K562 (cell line): ENCODE data around the gene PDK3. TPM values are rescaled to one million over a fixed set of nuclear protein-coding genes. Genes with fewer than 3 reads are reported as not detected.

ENCODE experiments used
- ATAC-seq: fragments of 200-7000 bp; cut with Tn5 transposase; 3 replicates; pipeline ENCODE4 v1.9.1; 2020; ENCODE audit warnings: moderate library complexity
- BruUV-seq: library from RNA; stranded (reverse); fragments of 400-500 nt; replicated peaks from 2 replicates; lab custom pipeline; 2021; lab: Mats Ljungman, UMichigan
- CTCF ChIA-PET: fragments of 300-600 bp; formaldehyde crosslinking; extraction: SDS; loops from one replicate; lab custom pipeline; 2021; ENCODE audit warnings: low intra/inter-chr PET ratio; lab: Yijun Ruan, JAX
- POLR2A ChIA-PET: fragments of 300-600, 350-650 bp; sonication (Branson Sonifier 250); formaldehyde crosslinking; extraction: SDS; loops from one replicate; lab custom pipeline; 2021; ENCODE audit warnings: antibody characterized with exemption, inconsistent platforms; lab: Yijun Ruan, JAX
- DNase-seq, 4 experiments: peaks; one replicate each; pipeline versions ENCODE4 v3.0.0 to v3.0.0-alpha.2; 2011 to 2018; ENCODE audit warnings: low spot score in 3 of 4, mixed read lengths in 3 of 4; ENCODE audit errors: extremely low read depth in 1 of 4
- FAIRE-seq: peaks from 2 replicates; lab custom pipeline; 2011; peaks lifted over from hg19 to GRCh38; lab: Jason Lieb, UNC
- H2AFZ ChIP-seq: 2 replicates; pipeline ENCODE4 v1.6.0; 2011; ENCODE audit warnings: low read depth, low read length, control low read depth, inconsistent platforms
- H3K27ac ChIP-seq: fragments of 200-600 bp; 3 replicates; pipeline ENCODE4 v1.8.0; 2011; ENCODE audit warnings: low read depth, mild to moderate bottlenecking, control low read depth, inconsistent platforms, low read length, moderate library complexity, mixed read lengths; ENCODE audit errors: extremely low read depth
- H3K27me3 ChIP-seq, 2 experiments: fragments of 300-600 bp in 1 of 2; 2 replicates in 1 of 2; 3 replicates in 1 of 2; pipeline versions ENCODE4 v1.6.0 to v1.8.0; 2011; ENCODE audit warnings: inconsistent platforms in 2 of 2, low read length in 2 of 2, mild to moderate bottlenecking in 1 of 2, mixed read lengths in 1 of 2, moderate library complexity in 1 of 2; ENCODE audit not compliant: control insufficient read depth in 2 of 2, insufficient read depth in 2 of 2
- H3K36me3 ChIP-seq: fragments of 300-600 bp; 3 replicates; pipeline ENCODE4 v1.8.0; 2011; ENCODE audit warnings: mild to moderate bottlenecking, low read length, inconsistent platforms; ENCODE audit not compliant: control insufficient read depth, insufficient read depth
- H3K4me1 ChIP-seq, 2 experiments: fragments of 200-600 bp in 1 of 2; replicated peaks in 1 of 2; 2 replicates in 1 of 2; 3 replicates in 1 of 2; pipeline versions ENCODE4 v1.5.1 to v1.8.0; 2011; ENCODE audit warnings: inconsistent platforms in 2 of 2, low read length in 2 of 2, mild to moderate bottlenecking in 1 of 2, mixed read lengths in 1 of 2, moderate library complexity in 1 of 2; ENCODE audit not compliant: control insufficient read depth in 2 of 2, insufficient read depth in 2 of 2
- H3K4me2 ChIP-seq: 2 replicates; pipeline ENCODE4 v1.6.1; 2011; ENCODE audit warnings: low read length, control low read depth, inconsistent platforms, mixed read lengths; ENCODE audit not compliant: insufficient read depth
- H3K4me3 ChIP-seq: fragments of 200-600 bp; sonication (generic), shearing (Covaris generic); 2 replicates; pipeline ENCODE4 v1.5.1; 2016; ENCODE audit warnings: control low read depth, inconsistent platforms
- H3K79me2 ChIP-seq: fragments of 200-600 bp; 3 replicates; pipeline ENCODE4 v1.8.0; 2011; ENCODE audit warnings: low read length, inconsistent platforms; ENCODE audit not compliant: control insufficient read depth, insufficient read depth
- H3K9ac ChIP-seq, 2 experiments: 2 replicates each; pipeline versions ENCODE4 v1.6.0 to v1.6.1; 2011; ENCODE audit warnings: low read depth in 2 of 2, low read length in 2 of 2, control low read depth in 1 of 2, inconsistent platforms in 1 of 2, mild to moderate bottlenecking in 1 of 2, mixed read lengths in 1 of 2; ENCODE audit not compliant: insufficient read depth in 1 of 2
- H3K9me1 ChIP-seq: one replicate; pipeline ENCODE4 v1.6.0; 2011; ENCODE audit warnings: inconsistent platforms, mild to moderate bottlenecking, low read length, moderate library complexity; ENCODE audit not compliant: control insufficient read depth, insufficient read depth
- H3K9me3 ChIP-seq: replicated peaks from 2 replicates; pipeline ENCODE4 v1.5.1; 2011; ENCODE audit warnings: low read depth, low read length, inconsistent platforms; ENCODE audit not compliant: control insufficient read depth, insufficient read depth
- H4K20me1 ChIP-seq: replicated peaks from 2 replicates; pipeline ENCODE4 v1.6.1; 2011; ENCODE audit warnings: low read length, inconsistent platforms, mixed read lengths; ENCODE audit not compliant: control insufficient read depth, insufficient read depth
- FOXA3 ChIP-seq, 2 experiments: fragments of 450-650 bp in 1 of 2; sonication (generic) in 1 of 2; formaldehyde crosslinking; IDR thresholded peaks in 1 of 2; conservative IDR thresholded peaks in 1 of 2; 2 replicates each; pipeline versions ENCODE4 v1.4.0 to v1.8.0; 2020 to 2022; ENCODE audit warnings: mild to moderate bottlenecking in 2 of 2, missing genetic modification reagents in 1 of 2
- JUND ChIP-seq, 2 experiments: IDR thresholded peaks; 2 replicates in 1 of 2; 3 replicates in 1 of 2; pipeline ENCODE4 v1.6.1; 2011; ENCODE audit warnings: borderline replicate concordance in 2 of 2, low read depth in 2 of 2, low read length in 2 of 2, improper control_type of control experiment in 1 of 2, missing biosample characterization in 1 of 2, missing genetic modification characterization in 1 of 2, missing genetic modification reagents in 1 of 2
- KLF10 ChIP-seq: fragments of 250-450 bp; sonication (Bioruptor Pico); IDR thresholded peaks from 2 replicates; pipeline ENCODE4 v1.6.1; 2021; ENCODE audit warnings: matching md5 sums
- MTA3 ChIP-seq: fragments of 450-650 bp; formaldehyde crosslinking; IDR thresholded peaks from 2 replicates; pipeline ENCODE4 v1.6.1; 2017; ENCODE audit warnings: mild to moderate bottlenecking, borderline replicate concordance
- NKRF ChIP-seq: fragments of 450-650 bp; IDR thresholded peaks from 2 replicates; pipeline ENCODE4 v1.6.1; 2016; ENCODE audit warnings: borderline replicate concordance
- POU5F1 ChIP-seq: fragments of 150-350 bp; IDR thresholded peaks from 2 replicates; pipeline ENCODE4 v1.6.1; 2014; ENCODE audit warnings: borderline replicate concordance, low read length, low read depth, mild to moderate bottlenecking; ENCODE audit not compliant: partially characterized antibody
- SOX6 ChIP-seq: fragments of 450-650 bp; IDR thresholded peaks from 2 replicates; pipeline ENCODE4 v1.6.1; 2014; ENCODE audit warnings: mild to moderate bottlenecking
- ZNF12 ChIP-seq: sonication (generic); formaldehyde crosslinking; IDR thresholded peaks from 2 replicates; pipeline ENCODE4 v1.4.0; 2020; ENCODE audit warnings: mild to moderate bottlenecking, missing genetic modification reagents
- ZNF121 ChIP-seq: sonication (generic); formaldehyde crosslinking; conservative IDR thresholded peaks from 2 replicates; pipeline ENCODE4 v1.8.0; 2022; ENCODE audit warnings: missing genetic modification reagents
- ZNF224 ChIP-seq: sonication (generic); formaldehyde crosslinking; IDR thresholded peaks from 2 replicates; pipeline ENCODE4 v1.8.0; 2022; ENCODE audit warnings: mild to moderate bottlenecking, missing genetic modification reagents
- ZNF445 ChIP-seq: fragments of 250-450 bp; sonication (Bioruptor Pico); IDR thresholded peaks from 2 replicates; pipeline ENCODE4 v1.4.0; 2020; ENCODE audit warnings: low read depth, mild to moderate bottlenecking, moderate library complexity
- ZNF512 ChIP-seq: IDR thresholded peaks from 2 replicates; pipeline ENCODE4 v1.6.1; 2016; ENCODE audit warnings: missing genetic modification characterization, missing compliant biosample characterization
- ZNF644 ChIP-seq: fragments of 200-800 bp; sonication (Bioruptor generic); IDR thresholded peaks from 2 replicates; pipeline ENCODE4 v1.6.1; 2016; ENCODE audit warnings: low read depth, missing genetic modification characterization, missing compliant biosample characterization
- WGBS: fragments of 100-300 bp; shearing (Covaris generic); methylation state at CpG from one replicate; pipeline ENCODE4 v1.1.6; 2016; ENCODE audit warnings: low coverage, mixed read lengths; ENCODE audit not compliant: insufficient coverage; ENCODE audit errors: missing lambda C conversion rate; 5-methylcytosine and 5-hydroxymethylcytosine counted together
- in situ Hi-C: fragments of 300-500 bp; cut with MboI; formaldehyde crosslinking; loops from 4 replicates; pipeline ENCODE4 v1.15.0; 2018; ENCODE audit warnings: inconsistent platforms, mixed read lengths
- intact Hi-C: fragments of 100-400 bp; cut with micrococcal nuclease; formaldehyde crosslinking; loops from 2 replicates; pipeline ENCODE4 v1.14.2; 2022
- polyA plus RNA-seq, 8 experiments: library from polyadenylated mRNA; depleted of rRNA in 4 of 8; stranded (reverse) in 5 of 8; unstranded in 3 of 8; fragments of >200 nt; fragmentation: Nextera tagmentation in 2 of 8; fragmentation: Illumina TruSeq in 1 of 8; extraction: Ambion mirVana in 2 of 8; extraction: Trizol in 1 of 8; gene quantifications; 2 replicates each; pipeline versions ENCODE4 v1.2.1 to v1.2.3, GENCODE V29; 2011 to 2014; ENCODE audit warnings: inconsistent platforms in 1 of 8, missing spikeins in 1 of 8
- total RNA-seq, 7 experiments: library from RNA; depleted of rRNA in 6 of 7; stranded (reverse); fragments of >200 nt in 6 of 7; fragmentation: Illumina TruSeq in 2 of 7; extraction: Trizol in 2 of 7; gene quantifications; 2 replicates each; pipeline versions ENCODE4 v1.2.1 to v1.2.3, GENCODE V29; 2011 to 2021; ENCODE audit warnings: low replicate concordance in 1 of 7

Gene PDK3
- total and polyA plus RNA-seq, 9 of the 15 experiments (the other 6 are each of a cell fraction or from before 2014, with no cell fraction given): 0.20 to 4.9 (median 0.95) TPM

- no peak for FAIRE-seq
- no peak overlapping the region for H3K9ac ChIP-seq
- no peak overlapping the region for H2AFZ ChIP-seq
- no peaks in the 10 kb centered on the region for H3K9me1 ChIP-seq
- no peaks in the 10 kb centered on the region for H4K20me1 ChIP-seq
- CTCF ChIA-PET: no interaction called here
- no peaks in the 10 kb centered on the region for H3K36me3 ChIP-seq
- H3K9me3 ChIP-seq: no peaks in the 10 kb centered on the region
- no peaks in the 10 kb centered on the region for H3K4me1 ChIP-seq
- peaks cover 0 to 9% of the 10 kb centered on the region in 2 experiments; a peak in 3 of 5 replicates for H3K27me3 ChIP-seq
- no peak overlapping the region for H3K4me2 ChIP-seq
- POLR2A ChIA-PET: no interaction called here
- in situ Hi-C loops: no loop called here
- H3K79me2 ChIP-seq: no peaks in the 10 kb centered on the region
- intact Hi-C loops: loop anchor here (5.0 kb wide), 1 partner anchor 232 kb away; no protein-coding TSS in a partner anchor
- H3K4me3 ChIP-seq: no peak overlapping the region
- BruUV-seq: no TSS peak
- no peak overlapping the region for H3K27ac ChIP-seq
- peak in 1 of 2 experiments; percentile 63; a peak in 1 of 4 replicates for TF ChIP-seq FOXA3 (CRISPR knock-in tag; conservative IDR thresholded peaks at IDR 0.05 in 1 of 2, IDR thresholded peaks at IDR 0.05 in 1 of 2)
- no peak for TF ChIP-seq JUND (IDR thresholded peaks at IDR 0.05; ENCODE audit: borderline replicate concordance, low read depth, low read length)
- peak; percentile 20; the same call in 1 of the 3 replicates for TF ChIP-seq JUND (tag; IDR thresholded peaks at IDR 0.05; ENCODE audit: borderline replicate concordance, low read depth, low read length)
- TF ChIP-seq POU5F1: no peak
- TF ChIP-seq SOX6: peak; percentile 41; the same call in 1 of the 2 replicates
- no peak for ATAC-seq
- no peak for DNase-seq
- WGBS: 1% methylated on average over 8 of the region's 8 CpGs
These were observed 29.6 kb downstream of the PDK3 start for GRCh38 chrX:24494647-24495075.

- ATAC-seq (no peak), FAIRE-seq (no peak), DNase-seq (no peak)
- H3K4me2 ChIP-seq: no peak overlapping the region
- H4K20me1 ChIP-seq: no peaks in the 10 kb centered on the region
- intact Hi-C loops: loop anchor here (5.0 kb wide), 1 partner anchor 233 kb away; no protein-coding TSS in a partner anchor
- H3K79me2 ChIP-seq: no peaks in the 10 kb centered on the region
- no peak overlapping the region for H3K4me3 ChIP-seq
- WGBS: 10% methylated on average over 4 of the region's 6 CpGs
- H3K36me3 ChIP-seq: no peaks in the 10 kb centered on the region
- H3K27ac ChIP-seq: no peak overlapping the region
- H2AFZ ChIP-seq: no peak overlapping the region
- ChIA-PET POLR2A (no interaction called here), CTCF (no interaction called here)
- in situ Hi-C loops: no loop called here
- no peaks in the 10 kb centered on the region for H3K4me1 ChIP-seq
- no peaks in the 10 kb centered on the region for H3K9me3 ChIP-seq
- H3K27me3 ChIP-seq: peaks cover 0 to 9% of the 10 kb centered on the region in 2 experiments; a peak in 3 of 5 replicates
- H3K9me1 ChIP-seq: no peaks in the 10 kb centered on the region
- no TSS peak for BruUV-seq
- H3K9ac ChIP-seq: no peak overlapping the region
- TF ChIP-seq ZNF121 (CRISPR knock-in tag) (no peak), MTA3 (no peak), NKRF (no peak), ZNF12 (CRISPR knock-in tag) (no peak), ZNF512 (no peak), ZNF445 (CRISPR knock-in tag) (no peak), ZNF224 (no peak), KLF10 (CRISPR knock-in tag) (no peak), ZNF644 (tag) (no peak)
These were observed 30.6 kb downstream of the PDK3 start for GRCh38 chrX:24495700-24496099.
